ENCODE measurements around the gene ITCH.
"Not testable (repeated sequence)": the region's sequence is repeated elsewhere in the genome, so short reads cannot be mapped to it uniquely, and the experiment has no call there.

The ITCH gene

GRCh38 chr20:34472246-34472925, 109.3 kb downstream of the ITCH start:
- no peak for DNase-seq

GRCh38 chr20:34473262-34473883, 110.3 kb downstream of the ITCH start:
- no peak for DNase-seq

- peak; percentile 23 for DNase-seq
Measured at GRCh38 chr20:34475979-34476736, 113.1 kb downstream of the ITCH start.

- no peak for DNase-seq
Measured at GRCh38 chr20:34479627-34480026, 116.6 kb downstream of the ITCH start.

- not testable (repeated sequence) for DNase-seq
Measured at GRCh38 chr20:34482154-34482553, 119.1 kb downstream of the ITCH start.

- not testable (repeated sequence) for DNase-seq
Measured at GRCh38 chr20:34483585-34484220, 120.6 kb downstream of the ITCH start.

GRCh38 chr20:34485068-34485634, 122.1 kb downstream of the ITCH start:
- no peak for DNase-seq

GRCh38 chr20:34491226-34491931, 128.3 kb downstream of the ITCH start:
- DNase-seq, result no peak

GRCh38 chr20:34491932-34492509, 128.9 kb downstream of the ITCH start:
- no peak for DNase-seq

GRCh38 chr20:34493646-34494045, 130.6 kb downstream of the ITCH start:
- DNase-seq, result no peak

GRCh38 chr20:34495307-34495706, 132.2 kb downstream of the ITCH start:
- no peak for DNase-seq

GRCh38 chr20:34495916-34496315, 132.8 kb downstream of the ITCH start:
- DNase-seq, result no peak

- not testable (repeated sequence) for DNase-seq
Measured at GRCh38 chr20:34497596-34497995, 134.5 kb downstream of the ITCH start.

GRCh38 chr20:34500823-34501222, 137.8 kb downstream of the ITCH start:
- no peak for DNase-seq

GRCh38 chr20:34506480-34506879, 143.4 kb downstream of the ITCH start:
- DNase-seq, result no peak

- no peak for DNase-seq
Measured at GRCh38 chr20:34507702-34508413, 144.8 kb downstream of the ITCH start.

- DNase-seq, result no peak
Measured at GRCh38 chr20:34510575-34510974, 147.5 kb downstream of the ITCH start.

GRCh38 chr20:34511891-34512265, 148.8 kb downstream of the ITCH start:
- no peak for DNase-seq

GRCh38 chr20:34512266-34512954, 149.3 kb downstream of the ITCH start:
- DNase-seq, result no peak

GRCh38 chr20:34512955-34513419, 149.9 kb downstream of the ITCH start:
- DNase-seq, result peak; percentile 67

- DNase-seq, result not testable (repeated sequence)
Measured at GRCh38 chr20:34514034-34514433, 151.0 kb downstream of the ITCH start.

All from CD4-positive, alpha-beta T cell treated with Interleukin-4 for 4 hours (primary cell).